GM12801 (cell line): ENCODE results near the gene PRKAG3.

Experiments used
- TF ChIP-seq, protein P1 (sequence below): IDR thresholded peaks from one replicate; pipeline ENCODE4 v1.5.1; 2011; ENCODE audit warnings: control low read depth; ENCODE audit not compliant: insufficient read length; ENCODE audit errors: extremely low read depth

The PRKAG3 gene

DNA sequence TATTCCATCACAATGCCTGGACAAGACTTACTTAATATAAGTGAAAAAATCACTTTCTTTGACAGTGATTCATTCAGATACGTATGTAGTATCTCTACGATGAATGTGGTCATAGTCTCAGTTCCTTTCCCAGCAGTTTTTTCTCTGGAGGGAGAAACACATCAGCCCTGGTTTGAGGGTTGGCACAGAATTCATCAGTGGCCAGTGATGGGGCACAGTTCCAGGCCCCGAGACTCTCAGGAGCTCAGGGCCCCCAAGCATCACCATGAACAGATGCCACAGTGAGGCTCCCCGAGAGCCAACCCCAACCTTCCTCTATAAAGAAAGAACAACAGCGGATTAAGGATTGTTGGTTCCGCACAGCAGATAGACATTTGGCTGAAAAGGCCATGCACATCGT lies 12.5 kb downstream of the PRKAG3 start:
- TF ChIP-seq, protein P1, sequence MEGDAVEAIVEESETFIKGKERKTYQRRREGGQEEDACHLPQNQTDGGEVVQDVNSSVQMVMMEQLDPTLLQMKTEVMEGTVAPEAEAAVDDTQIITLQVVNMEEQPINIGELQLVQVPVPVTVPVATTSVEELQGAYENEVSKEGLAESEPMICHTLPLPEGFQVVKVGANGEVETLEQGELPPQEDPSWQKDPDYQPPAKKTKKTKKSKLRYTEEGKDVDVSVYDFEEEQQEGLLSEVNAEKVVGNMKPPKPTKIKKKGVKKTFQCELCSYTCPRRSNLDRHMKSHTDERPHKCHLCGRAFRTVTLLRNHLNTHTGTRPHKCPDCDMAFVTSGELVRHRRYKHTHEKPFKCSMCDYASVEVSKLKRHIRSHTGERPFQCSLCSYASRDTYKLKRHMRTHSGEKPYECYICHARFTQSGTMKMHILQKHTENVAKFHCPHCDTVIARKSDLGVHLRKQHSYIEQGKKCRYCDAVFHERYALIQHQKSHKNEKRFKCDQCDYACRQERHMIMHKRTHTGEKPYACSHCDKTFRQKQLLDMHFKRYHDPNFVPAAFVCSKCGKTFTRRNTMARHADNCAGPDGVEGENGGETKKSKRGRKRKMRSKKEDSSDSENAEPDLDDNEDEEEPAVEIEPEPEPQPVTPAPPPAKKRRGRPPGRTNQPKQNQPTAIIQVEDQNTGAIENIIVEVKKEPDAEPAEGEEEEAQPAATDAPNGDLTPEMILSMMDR: no peak

DNA sequence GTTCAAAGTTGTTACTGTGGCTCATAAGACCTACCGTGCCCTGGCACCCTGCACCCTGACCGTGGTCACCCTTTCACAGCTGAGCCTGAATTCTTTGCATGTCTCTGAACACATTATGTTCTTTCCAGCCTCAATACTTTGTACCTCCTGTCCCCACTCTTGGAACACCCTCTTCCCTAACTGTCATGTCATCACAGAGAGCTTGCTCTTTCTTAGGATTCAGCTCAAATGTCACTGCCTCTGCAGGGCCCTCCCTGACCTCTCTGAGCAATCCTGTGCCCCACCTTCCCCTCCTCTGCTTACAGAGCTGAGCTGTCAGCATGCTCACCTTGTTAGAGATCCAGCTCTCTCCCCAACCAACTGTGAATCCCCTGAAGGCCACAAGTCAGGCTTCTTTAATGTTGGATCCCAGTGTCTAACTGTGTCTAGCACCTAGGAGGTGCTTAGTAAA lies 15.0 kb downstream of the PRKAG3 start:
- TF ChIP-seq, protein P1: no peak

DNA sequence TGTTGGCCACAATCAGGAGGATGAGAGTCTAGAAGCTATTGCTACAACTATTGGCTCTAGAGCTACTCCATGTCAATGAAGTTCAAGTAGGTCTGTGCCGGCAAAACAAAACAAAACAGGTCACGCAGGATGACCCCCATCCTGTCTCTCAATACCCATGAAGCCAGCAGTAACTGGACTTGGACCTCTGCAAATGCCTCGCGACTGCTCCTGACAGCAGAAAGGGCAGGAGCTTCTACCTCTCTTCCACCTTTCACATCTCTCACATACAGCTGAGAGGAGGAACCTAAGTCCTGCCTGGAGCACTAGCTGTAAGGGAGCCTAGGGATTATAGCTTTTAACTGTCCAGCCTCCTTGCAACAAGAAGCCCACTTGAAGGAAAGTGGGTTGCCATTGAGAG lies 16.0 kb downstream of the PRKAG3 start:
- TF ChIP-seq, protein P1: no peak

DNA sequence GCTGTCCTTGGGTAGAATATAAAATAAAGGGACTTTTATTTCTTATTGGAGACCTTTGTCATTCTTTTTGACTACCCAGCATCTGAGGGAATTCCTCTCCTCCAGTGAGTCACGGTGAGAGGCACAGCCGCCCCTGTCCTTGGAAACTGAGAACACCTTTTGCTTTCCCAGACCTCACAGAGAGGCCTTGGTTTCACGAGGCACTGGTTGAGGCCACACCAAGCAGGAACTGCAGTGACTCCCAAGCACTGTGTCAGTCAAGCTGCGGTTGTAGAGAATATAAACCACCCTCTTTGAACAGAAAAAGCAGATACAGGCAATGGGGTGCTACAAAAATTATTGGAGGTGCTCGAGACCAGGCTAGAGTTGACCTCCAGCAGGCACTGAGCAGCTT lies 16.4 kb downstream of the PRKAG3 start:
- TF ChIP-seq, protein P1: no peak

DNA sequence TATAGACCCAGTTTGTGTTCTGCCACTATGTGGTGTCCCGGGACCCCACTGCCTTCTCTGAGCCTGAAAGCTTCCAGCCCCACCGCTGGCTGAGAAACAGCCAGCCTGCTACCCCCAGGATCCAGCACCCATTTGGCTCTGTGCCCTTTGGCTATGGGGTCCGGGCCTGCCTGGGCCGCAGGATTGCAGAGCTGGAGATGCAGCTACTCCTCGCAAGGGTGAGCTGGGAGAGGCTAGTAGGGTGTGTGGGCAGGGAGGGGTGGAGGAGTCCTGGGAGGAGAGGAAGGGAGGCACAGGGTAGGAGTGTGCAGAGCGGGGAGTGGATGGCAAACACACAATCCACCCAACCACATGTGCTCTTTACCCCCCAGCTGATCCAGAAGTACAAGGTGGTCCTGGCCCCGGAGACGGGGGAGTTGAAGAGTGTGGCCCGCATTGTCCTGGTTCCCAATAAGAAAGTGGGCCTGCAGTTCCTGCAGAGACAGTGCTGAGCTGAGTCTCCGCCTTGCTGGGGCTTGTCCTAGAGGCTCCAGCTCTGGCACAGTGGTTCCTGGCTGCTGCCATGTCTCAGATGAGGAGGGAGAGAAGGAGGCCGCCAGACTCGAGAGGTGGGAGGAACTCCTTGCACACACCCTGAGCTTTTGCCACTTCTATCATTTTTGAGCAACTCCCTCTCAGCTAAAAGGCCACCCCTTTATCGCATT lies 16.9 kb downstream of the PRKAG3 start:
- TF ChIP-seq, protein P1: no peak

DNA sequence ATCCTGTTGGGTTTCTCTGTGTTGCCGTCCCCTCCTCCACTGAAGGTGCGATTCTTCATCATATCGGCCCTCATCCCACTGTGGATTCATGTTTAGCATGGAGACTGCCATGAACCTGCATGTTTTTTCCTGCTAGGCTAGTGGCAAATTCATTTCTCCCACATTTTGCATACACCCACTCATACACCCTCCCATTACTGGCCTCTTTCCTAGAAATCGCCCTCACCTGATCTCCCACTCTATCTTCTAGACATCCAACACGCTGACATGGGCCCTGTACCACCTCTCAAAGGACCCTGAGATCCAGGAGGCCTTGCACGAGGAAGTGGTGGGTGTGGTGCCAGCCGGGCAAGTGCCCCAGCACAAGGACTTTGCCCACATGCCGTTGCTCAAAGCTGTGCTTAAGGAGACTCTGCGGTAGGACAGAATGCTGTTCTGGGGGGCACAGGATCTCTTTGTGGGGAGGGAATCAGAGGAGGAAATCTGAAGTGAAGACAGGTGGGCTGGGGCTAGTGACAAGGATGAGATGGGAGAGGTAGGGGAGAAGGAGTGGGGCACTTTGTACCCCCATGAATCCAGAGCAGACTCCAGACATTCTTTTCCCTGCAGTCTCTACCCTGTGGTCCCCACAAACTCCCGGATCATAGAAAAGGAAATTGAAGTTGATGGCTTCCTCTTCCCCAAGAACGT lies 17.7 kb downstream of the PRKAG3 start:
- TF ChIP-seq, protein P1: no peak

DNA sequence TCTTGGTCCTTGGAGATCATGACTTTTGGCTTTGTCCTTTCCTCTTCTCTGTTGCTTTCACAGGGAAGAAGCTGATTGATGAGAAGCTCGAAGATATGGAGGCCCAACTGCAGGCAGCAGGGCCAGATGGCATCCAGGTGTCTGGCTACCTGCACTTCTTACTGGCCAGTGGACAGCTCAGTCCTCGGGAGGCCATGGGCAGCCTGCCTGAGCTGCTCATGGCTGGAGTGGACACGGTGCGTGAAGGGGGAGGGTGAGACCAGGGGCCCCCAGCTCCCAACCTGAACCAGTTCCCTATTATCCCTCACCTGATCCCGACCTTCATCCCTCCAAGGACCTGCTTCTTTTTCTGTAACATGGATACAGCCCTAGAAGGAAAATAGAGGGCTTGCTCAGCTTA lies 18.7 kb downstream of the PRKAG3 start:
- TF ChIP-seq, protein P1: no peak
